Heart left ventricle (tissue), 13 donors: Measurements from ENCODE around the gene FANCD2OS.

Experiments used
- CTCF ChIP-seq, 12 donors: fragments of 200-600 bp; sonication (generic) in 4 of 12; IDR thresholded peaks; one replicate each; pipeline versions ENCODE4 v1.5.0 to v1.8.0; 2018 to 2022; ENCODE audit warnings: antibody characterized with exemption in 12 of 12, mild to moderate bottlenecking in 5 of 12
- POLR2A ChIP-seq, 2 donors: fragments of 450-650 bp; IDR thresholded peaks; one replicate each; pipeline ENCODE4 v1.6.1; 2017; ENCODE audit warnings: antibody characterized with exemption in 2 of 2, mild to moderate bottlenecking in 2 of 2, moderate library complexity in 2 of 2
- donor health status: ischemic (EF 13 %, LVEDD 7.1; RV severe dilation, severe dysfunction).
- donor health status: DM: no; HTN: yes; CAD: no.
- donor health status: DM: no; HTN: no; CAD: no.
- donor health status: ischemic (EF 25% LVEDD 6.9; RV normal size, moderate dysfunction).
- donor health status: ischemic (EF 25% LVEDD 5.7; RV mildly dilated, moderate dysfunction).
- donor health status: ischemic (EF 35%, LVEDD 5.7; RV mildly dilated, moderate dysfunction).
- donor health status: nonischemic (EF 11% LVEDD 7.7; RV severe dilation, severe dysfunction).
- donor health status: DM: yes; HTN: yes; CAD: no.
- donor health status: PGD.
- donor health status: ischemic (EF 29% LVEDD 5.4; RV normal size, mild dysfunction).
- donor health status: nonischemic (EF 23%, LVEDD 6.1; RV moderate dilation, normal function).

- TF ChIP-seq CTCF (IDR thresholded peaks at IDR 0.05), result no peak
- TF ChIP-seq POLR2A (IDR thresholded peaks at IDR 0.05), result no peak
Observed at GRCh38 chr3:10093678-10094077, 14.4 kb downstream of the FANCD2OS start.
